Measurements from ENCODE around the gene TAF4.
"Not testable (repeated sequence)": the region's sequence is repeated elsewhere in the genome, so short reads cannot be mapped to it uniquely, and the experiment has no call there.

TAF4 gene

DNA sequence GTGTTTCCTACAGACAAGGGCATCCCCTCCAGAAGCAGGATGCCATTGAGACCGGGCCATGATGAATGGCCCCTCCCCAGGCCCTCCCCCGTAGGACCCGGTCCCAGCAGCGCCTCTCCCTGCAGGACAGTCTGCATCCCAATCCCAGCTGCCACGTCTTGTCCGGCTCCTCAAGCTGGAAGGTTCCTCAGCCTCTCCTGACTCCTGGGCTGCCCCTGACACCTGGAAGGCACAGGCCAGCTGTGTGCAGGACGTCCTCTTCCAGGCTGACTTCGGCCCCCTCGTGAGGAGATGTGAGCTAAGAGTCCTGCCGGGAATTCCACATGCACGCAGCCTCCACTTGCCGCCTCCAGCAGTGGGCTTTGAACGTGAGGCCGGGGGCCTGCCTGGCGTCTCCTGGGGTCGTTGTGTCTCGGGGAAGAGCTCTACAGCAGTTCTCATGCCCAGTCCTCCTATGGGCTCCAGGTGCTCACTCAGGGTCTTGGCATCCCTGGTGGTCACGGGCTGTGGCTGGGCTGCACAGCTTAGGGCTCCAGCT lies 64.4 kb downstream of the TAF4 start:
- no peak for DNase-seq

- no peak for DNase-seq
These were observed 67.1 kb downstream of the TAF4 start for GRCh38 chr20:61998343-61999121.

DNA sequence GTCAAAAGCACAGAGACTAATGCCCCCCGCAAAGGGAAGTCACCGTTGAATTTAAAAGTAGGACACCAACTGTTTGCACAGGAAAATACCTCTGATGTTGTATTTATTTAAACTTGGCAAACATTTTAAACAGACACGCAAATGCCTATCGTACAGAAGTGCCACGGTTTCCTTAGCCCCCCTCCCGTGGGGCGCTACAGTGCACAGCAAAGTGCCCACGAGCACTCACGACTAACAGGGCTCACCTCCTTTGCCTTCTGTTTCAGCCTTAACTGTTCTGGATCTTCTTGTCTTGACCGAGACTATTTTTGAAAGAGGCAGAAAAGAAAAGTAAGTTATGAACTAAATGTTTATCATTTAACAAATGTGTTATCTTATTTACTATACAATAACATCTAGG lies 67.8 kb downstream of the TAF4 start:
- no peak for DNase-seq

DNA sequence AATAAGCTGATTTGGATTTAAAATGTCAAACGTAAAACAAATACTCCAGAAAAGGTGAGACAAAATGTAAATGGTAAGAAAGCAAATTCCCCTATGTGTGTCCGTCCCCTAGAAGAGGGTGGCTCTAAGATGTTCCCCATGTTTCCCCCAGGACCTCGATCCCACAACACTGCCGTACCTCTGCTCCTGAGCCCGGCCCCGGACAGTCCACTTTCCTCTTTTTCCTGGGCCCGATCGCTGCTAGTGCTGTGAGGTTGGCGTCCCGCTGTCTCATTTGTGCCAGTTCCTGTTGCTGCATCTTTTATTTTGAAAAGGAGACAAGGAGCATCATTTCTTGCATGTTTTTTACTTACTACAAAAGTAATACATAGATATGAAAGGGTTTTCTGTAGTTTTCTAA lies 68.3 kb downstream of the TAF4 start:
- no peak for DNase-seq

DNA sequence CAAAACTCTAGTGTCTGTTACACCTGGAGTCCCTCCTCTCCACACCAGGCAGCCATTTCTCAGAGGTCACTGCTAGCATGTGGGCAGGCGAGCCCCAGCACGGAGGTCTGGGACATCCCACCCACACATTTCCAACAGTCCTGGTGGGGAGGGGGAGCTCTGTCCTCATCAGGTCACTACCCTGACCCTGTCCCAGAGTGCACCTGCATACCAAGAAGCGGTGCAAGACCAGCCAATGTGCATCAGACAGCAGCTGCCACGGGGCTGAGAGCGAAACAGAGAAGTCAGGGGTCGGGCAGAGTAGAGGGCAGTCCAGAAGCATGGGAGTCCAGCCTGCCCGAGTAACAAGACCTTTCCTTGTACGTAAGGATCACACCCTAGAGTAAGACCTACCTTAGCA lies 71.1 kb downstream of the TAF4 start:
- DNase-seq = no peak

DNA sequence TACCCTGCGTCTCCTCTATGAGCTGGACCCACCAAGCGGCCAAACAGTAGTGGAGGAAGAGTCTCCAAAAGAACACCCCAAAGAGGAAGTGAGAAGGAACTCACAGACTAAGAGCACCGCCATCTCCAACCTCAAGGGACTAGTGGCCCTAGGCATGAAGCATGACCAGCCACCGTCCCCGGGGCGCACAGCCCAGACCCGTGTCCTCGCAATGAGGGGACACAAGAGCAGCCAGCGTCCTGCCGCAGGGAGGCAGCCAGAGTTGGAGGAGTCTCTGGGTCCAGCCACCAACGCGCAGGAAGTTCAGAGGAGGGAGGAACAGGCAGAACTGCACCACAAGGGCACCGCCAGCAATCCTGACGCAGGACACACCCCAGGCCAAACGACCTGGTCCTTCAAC lies 72.6 kb downstream of the TAF4 start:
- no peak for DNase-seq

DNA sequence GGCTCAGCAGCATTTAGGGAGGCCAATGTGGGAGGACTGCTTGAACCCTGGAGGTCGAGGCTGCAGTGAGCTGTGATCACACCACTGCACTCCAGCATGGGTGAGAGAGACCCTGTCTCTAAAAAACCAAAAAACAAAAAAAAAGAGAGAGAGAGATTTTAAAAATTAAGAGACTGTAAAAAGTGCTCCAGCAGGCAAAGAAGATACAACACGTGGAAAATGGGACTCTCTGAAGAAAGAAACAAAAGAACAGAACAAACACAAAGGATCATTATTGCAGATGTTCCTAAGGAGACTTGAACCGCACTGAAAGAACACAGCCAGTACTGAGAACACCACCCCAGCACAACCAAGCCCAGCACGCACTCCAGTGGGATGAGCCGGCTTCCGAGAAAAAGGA lies 74.2 kb downstream of the TAF4 start:
- no peak for DNase-seq

DNA sequence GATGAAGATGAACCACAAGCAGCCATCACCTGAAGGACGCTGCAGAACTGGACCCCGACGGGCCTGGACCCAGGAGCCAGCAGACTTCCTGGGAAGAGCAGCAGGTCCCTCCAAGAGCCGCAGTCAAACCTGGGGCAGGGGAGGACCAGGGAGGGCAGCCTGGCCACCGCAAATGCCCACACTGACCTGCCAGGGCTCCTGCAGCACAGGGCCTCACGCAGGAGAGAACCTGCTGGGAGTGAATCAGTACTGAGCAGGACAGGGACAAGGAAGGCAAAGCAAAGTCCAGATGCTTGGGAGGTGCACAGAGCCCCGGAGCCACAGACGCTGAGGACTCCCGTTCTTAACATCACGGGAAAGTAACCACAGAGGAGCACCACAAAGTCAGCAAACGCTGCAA lies 75.2 kb downstream of the TAF4 start:
- DNase-seq = no peak

DNA sequence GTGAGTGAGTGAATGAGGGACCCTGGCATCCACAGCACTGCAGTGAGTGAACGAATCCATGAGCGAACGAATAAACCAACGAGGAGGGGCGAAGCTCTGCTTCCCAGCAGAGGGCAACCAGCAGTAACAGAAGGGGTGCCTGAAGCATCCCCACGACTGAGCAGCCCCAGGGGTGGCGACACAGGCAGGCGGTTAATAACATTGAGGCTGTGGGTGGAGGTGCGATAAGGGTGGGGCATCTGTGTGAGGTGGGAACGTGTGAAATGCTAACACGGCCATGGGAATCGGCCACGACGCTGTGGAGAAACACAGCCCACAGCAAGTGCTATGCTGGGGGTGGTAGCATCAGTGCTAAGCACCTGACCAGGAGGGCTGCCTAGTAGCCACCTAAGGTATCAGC lies 75.9 kb downstream of the TAF4 start:
- DNase-seq = no peak

- no peak for DNase-seq
These were observed 77.0 kb downstream of the TAF4 start for GRCh38 chr20:61988665-61989064.

DNA sequence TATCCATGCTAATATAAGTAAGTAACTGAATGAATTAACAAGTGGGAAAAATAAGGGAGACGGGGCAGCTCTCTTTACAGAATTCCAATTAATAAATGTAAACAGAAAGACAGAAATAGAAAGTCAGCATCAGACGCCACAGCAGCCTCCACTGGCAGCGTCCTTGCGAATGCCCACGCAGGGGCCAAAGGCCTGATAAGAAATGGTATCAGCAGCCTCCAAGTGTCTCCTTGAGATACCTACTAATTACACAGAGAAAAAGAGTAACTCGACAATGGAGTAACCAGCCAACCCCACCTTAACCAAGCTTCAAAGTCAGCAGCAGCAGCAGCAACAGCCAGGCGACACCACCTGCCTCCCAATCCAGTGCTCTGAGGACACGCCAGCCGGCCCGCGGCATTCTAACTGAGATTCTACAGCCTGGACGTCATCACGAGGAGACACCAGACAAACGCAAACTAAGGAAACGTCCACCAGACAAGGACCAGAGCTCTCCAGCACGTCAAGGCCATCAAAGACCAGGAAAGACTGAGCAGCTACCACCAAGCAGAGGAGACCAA lies 78.8 kb downstream of the TAF4 start:
- no peak for DNase-seq

- DNase-seq = no peak
These were observed 80.6 kb downstream of the TAF4 start for GRCh38 chr20:61985096-61985495.

DNA sequence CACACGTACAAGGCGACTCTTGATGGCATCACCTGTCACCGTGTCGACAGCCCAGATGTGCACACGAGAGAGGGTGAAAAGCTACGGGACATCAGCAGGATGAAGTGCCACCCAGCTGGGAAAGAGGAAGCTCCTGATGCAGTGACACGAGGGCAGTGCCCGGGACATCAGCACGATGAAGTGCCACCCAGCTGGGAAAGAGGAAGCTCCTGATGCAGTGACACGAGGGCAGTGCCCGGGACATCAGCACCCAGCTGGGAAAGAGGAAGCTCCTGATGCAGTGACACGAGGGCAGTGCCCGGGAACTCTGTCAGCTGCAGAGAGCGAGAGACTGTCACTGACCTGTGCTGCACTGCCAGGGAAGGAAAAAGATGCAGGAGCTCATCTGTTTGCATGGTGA lies 81.2 kb downstream of the TAF4 start:
- DNase-seq = not testable (repeated sequence)

DNA sequence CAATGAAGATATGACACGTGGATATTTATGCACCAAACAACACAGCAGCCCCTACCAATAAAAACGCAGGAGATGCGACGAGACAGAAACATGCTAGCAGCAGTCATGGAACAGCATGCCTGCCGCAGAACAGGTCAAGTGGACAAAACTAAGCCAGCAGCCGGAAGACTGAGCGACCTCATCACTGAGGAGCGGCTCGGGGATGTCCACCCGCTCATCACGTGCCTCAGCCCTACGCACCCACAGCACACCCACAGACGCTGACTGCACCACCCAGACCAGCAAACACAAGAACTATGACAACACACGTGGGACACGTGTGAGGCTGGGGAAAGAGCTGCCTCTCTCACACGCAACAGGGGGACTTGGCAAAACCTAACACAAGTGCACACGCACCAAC lies 81.7 kb downstream of the TAF4 start:
- no peak for DNase-seq

DNA sequence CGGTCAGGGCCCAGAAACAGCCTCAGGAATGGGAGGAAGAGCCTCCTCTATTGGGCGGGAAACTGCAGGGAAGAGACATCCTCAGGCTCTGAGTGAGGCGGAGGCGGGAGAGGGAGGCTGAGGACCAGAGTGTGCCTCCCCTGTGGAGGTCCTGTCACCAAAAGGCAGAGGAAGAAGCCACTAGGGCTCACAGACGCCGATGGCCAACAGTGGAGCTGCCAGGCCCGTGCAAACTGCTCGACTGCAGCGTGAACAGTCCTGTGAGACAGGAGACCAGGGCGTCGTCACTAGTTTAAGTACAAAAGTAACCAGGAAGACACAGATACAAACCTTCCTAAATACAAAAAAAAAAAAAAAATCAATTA lies 82.7 kb downstream of the TAF4 start:
- no peak for DNase-seq

- DNase-seq = no peak
These were observed 83.3 kb downstream of the TAF4 start for GRCh38 chr20:61982191-61982950.

DNA sequence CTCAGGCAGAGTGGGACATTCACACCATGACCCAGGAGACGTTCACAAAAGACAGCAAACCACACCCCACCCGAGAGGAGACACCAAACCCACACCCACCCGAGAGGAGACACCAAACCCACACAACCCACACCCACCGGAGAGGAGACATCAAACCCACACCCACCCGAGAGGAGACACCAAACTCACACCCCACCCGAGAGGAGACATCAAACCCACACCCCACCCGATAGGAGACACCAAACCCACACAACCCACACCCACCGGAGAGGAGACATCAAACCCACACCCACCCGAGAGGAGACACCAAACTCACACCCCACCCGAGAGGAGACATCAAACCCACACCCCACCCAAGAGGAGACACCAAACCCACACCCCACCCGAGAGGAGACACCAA lies 84.0 kb downstream of the TAF4 start:
- DNase-seq = not testable (repeated sequence)

- DNase-seq = no peak
These were observed 84.8 kb downstream of the TAF4 start for GRCh38 chr20:61980647-61981583.

DNA sequence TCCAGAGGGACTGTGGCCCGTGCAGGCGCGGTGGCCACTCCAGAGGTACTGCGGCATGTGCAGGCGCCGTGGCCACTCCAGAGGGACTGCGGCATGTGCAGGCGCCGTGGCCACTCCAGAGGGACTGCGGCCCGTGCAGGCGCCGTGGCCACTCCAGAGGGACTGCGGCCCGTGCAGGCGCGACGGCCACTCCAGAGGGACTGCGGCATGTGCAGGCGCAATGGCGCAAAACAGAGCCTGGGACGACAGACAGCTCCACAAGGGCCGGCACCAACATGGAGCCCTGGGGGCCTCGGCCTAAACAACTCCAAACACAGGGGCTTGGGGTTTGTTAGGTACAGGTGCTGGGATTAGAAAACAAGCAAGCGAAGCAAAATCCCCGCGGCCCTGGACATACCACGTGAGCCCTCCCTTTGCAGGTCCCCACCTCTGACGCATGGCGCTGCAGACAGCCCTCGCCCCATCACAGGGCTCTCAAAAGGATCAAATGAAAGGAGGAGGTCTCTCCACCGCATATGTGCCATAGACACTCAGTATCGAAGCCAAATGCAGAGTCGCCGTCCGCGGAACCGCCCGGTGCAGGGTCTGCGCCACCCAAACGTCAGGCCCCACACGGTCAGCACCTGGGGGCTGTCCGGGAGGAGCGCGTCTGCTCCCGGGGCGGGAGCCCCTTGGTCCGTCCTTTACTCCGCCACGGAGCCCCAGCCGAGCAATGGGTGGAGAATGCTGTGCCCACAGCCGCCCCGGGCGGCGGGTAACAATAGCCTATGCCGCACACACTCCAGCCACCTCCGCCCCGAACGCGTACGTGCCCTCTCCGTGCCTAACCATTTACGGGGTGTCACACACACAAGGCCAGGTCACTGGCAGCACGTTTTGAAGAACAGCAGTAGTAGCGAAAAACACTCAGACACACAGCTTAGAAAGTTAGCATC lies 85.7 kb downstream of the TAF4 start:
- no peak for DNase-seq

GRCh38 chr20:61979090-61979489 lies 86.6 kb downstream of the TAF4 start:
- DNase-seq = no peak

GRCh38 chr20:61978491-61978890 lies 87.2 kb downstream of the TAF4 start:
- DNase-seq = no peak

DNA sequence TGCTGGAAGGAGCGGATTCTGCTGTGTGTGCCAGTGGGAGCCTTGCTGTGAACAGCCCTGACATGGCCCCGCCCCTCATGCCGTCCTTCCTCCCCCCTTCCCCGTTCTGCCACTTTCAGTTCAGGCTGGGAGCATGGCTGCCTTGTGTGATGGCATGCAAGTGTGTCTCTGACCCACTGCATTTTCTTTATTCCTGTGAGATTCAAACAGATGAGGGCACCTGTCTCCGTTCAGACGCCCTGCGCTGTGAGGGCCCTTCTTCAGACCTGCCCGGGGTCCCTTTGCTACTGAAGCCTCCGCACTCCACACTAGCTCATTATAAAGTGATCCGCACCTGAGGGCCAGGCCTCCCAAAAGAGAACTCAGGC lies 88.3 kb downstream of the TAF4 start:
- no peak for DNase-seq

Data from stimulated activated CD4-positive, alpha-beta T cell treated with anti-CD3 and anti-CD28 coated beads, Interleukin-2, amount 100 ng/mL, for 24 hours (primary cell).